ENCODE measurements around the gene CLDN9. TPM values are rescaled to one million over a fixed set of nuclear protein-coding genes. Genes with fewer than 3 reads are reported as not detected.

The CLDN9 gene
- total RNA-seq, 2 donors from 2014 or later = 4.7 to 11.2 TPM

DNA sequence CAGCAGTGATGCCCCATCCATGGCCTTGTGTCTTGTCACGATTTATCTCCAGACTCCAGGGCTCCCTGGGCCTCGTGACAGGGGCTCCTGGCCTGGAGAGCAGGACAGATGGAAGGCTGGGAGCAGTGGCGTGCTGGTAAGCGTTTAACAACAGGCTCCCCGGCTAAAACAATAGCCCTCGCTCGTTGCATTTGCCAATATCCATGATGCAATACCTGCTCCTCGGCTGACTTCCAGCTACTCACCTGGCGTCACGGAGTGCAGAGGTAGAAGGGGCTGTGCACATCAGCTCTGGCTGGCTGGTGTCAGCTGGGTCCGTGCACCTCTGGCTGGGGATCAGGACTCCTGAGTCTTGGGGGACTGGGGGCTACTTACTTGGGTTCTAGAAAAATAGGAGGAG, 25.5 kb downstream of the CLDN9 start:
- H3K27me3 ChIP-seq = no peaks in the 10 kb centered on the region
- H3K4me3 ChIP-seq = no peak overlapping the region
- DNase-seq (peak; percentile 91 to 95 (median 94)), ATAC-seq (peak; percentile 79)
- no peaks in the 10 kb centered on the region for H3K9me3 ChIP-seq
- intact Hi-C loops (cut with DNase I) = no loop called here
- TF ChIP-seq, protein P1, sequence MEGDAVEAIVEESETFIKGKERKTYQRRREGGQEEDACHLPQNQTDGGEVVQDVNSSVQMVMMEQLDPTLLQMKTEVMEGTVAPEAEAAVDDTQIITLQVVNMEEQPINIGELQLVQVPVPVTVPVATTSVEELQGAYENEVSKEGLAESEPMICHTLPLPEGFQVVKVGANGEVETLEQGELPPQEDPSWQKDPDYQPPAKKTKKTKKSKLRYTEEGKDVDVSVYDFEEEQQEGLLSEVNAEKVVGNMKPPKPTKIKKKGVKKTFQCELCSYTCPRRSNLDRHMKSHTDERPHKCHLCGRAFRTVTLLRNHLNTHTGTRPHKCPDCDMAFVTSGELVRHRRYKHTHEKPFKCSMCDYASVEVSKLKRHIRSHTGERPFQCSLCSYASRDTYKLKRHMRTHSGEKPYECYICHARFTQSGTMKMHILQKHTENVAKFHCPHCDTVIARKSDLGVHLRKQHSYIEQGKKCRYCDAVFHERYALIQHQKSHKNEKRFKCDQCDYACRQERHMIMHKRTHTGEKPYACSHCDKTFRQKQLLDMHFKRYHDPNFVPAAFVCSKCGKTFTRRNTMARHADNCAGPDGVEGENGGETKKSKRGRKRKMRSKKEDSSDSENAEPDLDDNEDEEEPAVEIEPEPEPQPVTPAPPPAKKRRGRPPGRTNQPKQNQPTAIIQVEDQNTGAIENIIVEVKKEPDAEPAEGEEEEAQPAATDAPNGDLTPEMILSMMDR (IDR thresholded peaks at IDR 0.05) = no peak
- peak in 1 of 3 donors; percentile 11 for TF ChIP-seq POLR2A (IDR thresholded peaks at IDR 0.05)
- WGBS, 2 donors = 13 to 14% methylated on average over 7 to 11 of the region's 11 CpGs
- H3K36me3 ChIP-seq (replicated peaks in 1 of 2; ENCODE audit: insufficient read depth in 1 of 2, low read depth in 2 of 2) = no peaks in the 10 kb centered on the region
- peak overlapping the region; percentile 57 to 84 (median 78) for H3K27ac ChIP-seq
- peaks cover 47% of the 10 kb centered on the region for H3K4me1 ChIP-seq

DNA sequence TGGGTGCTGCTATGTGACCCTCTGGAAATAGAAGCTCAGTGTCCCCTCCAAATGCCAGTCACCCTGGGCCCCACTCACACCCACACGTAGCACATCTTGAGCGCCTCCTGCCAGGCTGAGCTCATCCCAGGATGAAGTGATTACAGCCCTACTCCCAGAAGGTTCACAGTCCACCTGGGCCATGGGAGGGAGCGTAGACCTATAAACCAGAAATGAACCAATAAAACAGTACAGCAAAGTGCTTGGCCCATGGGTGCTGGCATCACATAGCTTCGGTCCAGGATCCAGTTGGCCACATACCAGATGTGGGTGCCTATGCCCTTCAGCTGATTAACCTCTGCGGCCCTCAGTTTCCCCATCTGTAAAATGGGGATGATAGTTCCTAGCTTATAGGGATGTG, 26.2 kb downstream of the CLDN9 start:
- Histone ChIP-seq H3K4me1 (peaks cover 40% of the 10 kb centered on the region), H3K27me3 (no peaks in the 10 kb centered on the region), H3K4me3 (no peak overlapping the region), H3K27ac (no peak overlapping the region), H3K9me3 (no peaks in the 10 kb centered on the region), H3K36me3 (replicated peaks in 1 of 2; ENCODE audit: insufficient read depth in 1 of 2, low read depth in 2 of 2) (no peaks in the 10 kb centered on the region)
- TF ChIP-seq POLR2A (IDR thresholded peaks at IDR 0.05) = no peak
- TF ChIP-seq, protein P1 (IDR thresholded peaks at IDR 0.05) = no peak
- DNase-seq = no peak
- 89 to 94% methylated on average over 5 of the region's 5 CpGs for WGBS, 2 donors
- intact Hi-C loops (cut with DNase I) = no loop called here
- ATAC-seq = no peak

DNA sequence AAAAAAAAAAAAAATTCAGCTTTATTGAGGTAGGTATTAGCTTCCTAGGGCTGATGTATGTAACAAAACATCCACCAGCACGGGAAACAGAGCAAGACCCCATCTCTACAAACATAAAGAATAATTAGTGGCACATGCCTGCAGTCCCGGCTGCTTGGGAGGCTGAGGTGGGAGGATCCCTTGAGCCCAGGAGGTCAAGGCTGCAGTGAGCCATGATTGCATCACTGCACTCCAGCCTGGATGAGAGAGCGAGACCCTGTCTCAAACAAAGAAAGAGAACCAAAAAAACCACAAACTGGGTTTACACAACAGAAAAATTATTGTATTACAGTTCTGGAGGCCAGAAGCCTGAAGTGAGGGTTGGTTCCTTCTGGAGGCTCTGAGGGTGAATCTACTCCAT, 29.7 kb downstream of the CLDN9 start:
- DNase-seq (no peak), ATAC-seq (no peak)
- H3K36me3 ChIP-seq (replicated peaks in 1 of 2; ENCODE audit: insufficient read depth in 1 of 2, low read depth in 2 of 2) = no peaks in the 10 kb centered on the region
- H3K27me3 ChIP-seq = peaks cover 0 to 28% of the 10 kb centered on the region in 2 donors
- H3K9me3 ChIP-seq = no peaks in the 10 kb centered on the region
- intact Hi-C loops (cut with DNase I) = no loop called here
- H3K4me1 ChIP-seq = peaks cover 37% of the 10 kb centered on the region
- TF ChIP-seq, protein P1 (IDR thresholded peaks at IDR 0.05) = no peak
- TF ChIP-seq POLR2A (IDR thresholded peaks at IDR 0.05) = no peak
- H3K4me3 ChIP-seq = no peak overlapping the region
- 86 to 89% methylated on average over 3 of the region's 3 CpGs for WGBS, 2 donors
- no peak overlapping the region for H3K27ac ChIP-seq

DNA sequence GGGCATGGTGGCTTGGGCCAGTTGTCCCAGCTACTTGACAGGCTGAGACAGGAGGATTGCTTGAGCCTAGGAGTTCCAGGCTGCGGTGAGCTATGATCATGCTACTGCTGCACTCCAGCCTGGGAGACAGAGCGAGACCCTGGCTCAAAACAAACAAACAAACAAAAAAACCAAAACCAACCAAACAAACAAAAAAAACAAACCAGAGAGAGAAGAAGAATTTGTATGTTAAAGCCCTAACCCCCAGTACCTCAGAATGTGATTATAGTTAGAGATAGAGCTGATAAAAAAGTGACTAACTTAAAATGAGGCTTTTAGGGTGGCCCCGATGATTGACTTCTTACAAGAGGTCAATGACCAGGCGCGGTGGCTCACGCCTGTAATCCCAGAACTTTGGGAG, 32.0 kb downstream of the CLDN9 start:
- H3K4me1 ChIP-seq = peaks cover 21% of the 10 kb centered on the region
- H3K36me3 ChIP-seq (replicated peaks in 1 of 2; ENCODE audit: insufficient read depth in 1 of 2, low read depth in 2 of 2) = no peaks in the 10 kb centered on the region
- no peak for DNase-seq
- peaks cover 0 to 32% of the 10 kb centered on the region in 2 donors for H3K27me3 ChIP-seq
- H3K27ac ChIP-seq = no peak overlapping the region
- 89 to 94% methylated on average over 6 of the region's 6 CpGs for WGBS, 2 donors
- no peak for TF ChIP-seq POLR2A (IDR thresholded peaks at IDR 0.05)
- TF ChIP-seq, protein P1 (IDR thresholded peaks at IDR 0.05) = no peak
- H3K4me3 ChIP-seq = no peak overlapping the region
- H3K9me3 ChIP-seq = no peaks in the 10 kb centered on the region
- no peak for ATAC-seq
- intact Hi-C loops (cut with DNase I) = no loop called here
